ENCODE measurements around the gene KRT84. TPM values are rescaled to one million over a fixed set of nuclear protein-coding genes. Genes with fewer than 3 reads are reported as not detected.

KRT84 gene
- total and polyA plus RNA-seq, 5 donors from 2014 or later: not detected

GRCh38 chr12:52379536-52379935 lies 5.9 kb downstream of the KRT84 start:
- Mint-ChIP-seq H3K4me3 (no peak overlapping the region), H3K27me3 (peaks cover 9% of the 10 kb centered on the region), H3K27ac (no peak overlapping the region), H3K36me3 (no peaks in the 10 kb centered on the region), H3K9me3 (no peaks in the 10 kb centered on the region), H3K4me1 (peaks cover 0 to 8% (median 5%) of the 10 kb centered on the region in 4 donors)
- Histone ChIP-seq H3K27ac (ENCODE audit: insufficient read depth, low read length, poor library complexity, severe bottlenecking) (no peak overlapping the region), H3K4me1 (ENCODE audit: control insufficient read depth, insufficient read depth, low read length, poor library complexity, severe bottlenecking) (no peaks in the 10 kb centered on the region), H3K36me3 (ENCODE audit: control insufficient read depth, insufficient read depth, low read length) (no peaks in the 10 kb centered on the region), H3K9me3 (ENCODE audit: control insufficient read depth in 2 of 2, low read length in 2 of 2) (no peaks in the 10 kb centered on the region), H3K27me3 (ENCODE audit: control insufficient read depth, insufficient read depth, low read length) (no peaks in the 10 kb centered on the region), H3K4me3 (ENCODE audit: low read depth, low read length) (no peak overlapping the region)
- ATAC-seq (ENCODE audit: low read depth in 2 of 2): no peak
- no peak for DNase-seq

GRCh38 chr12:52378091-52378490 lies 7.4 kb downstream of the KRT84 start:
- Histone ChIP-seq H3K4me1 (ENCODE audit: control insufficient read depth, insufficient read depth, low read length, poor library complexity, severe bottlenecking) (no peaks in the 10 kb centered on the region), H3K27ac (ENCODE audit: insufficient read depth, low read length, poor library complexity, severe bottlenecking) (no peak overlapping the region), H3K4me3 (ENCODE audit: low read depth, low read length) (no peak overlapping the region), H3K27me3 (ENCODE audit: control insufficient read depth, insufficient read depth, low read length) (no peaks in the 10 kb centered on the region), H3K36me3 (ENCODE audit: control insufficient read depth, insufficient read depth, low read length) (no peaks in the 10 kb centered on the region), H3K9me3 (ENCODE audit: control insufficient read depth in 2 of 2, low read length in 2 of 2) (peaks cover 0 to 7% of the 10 kb centered on the region in 2 experiments)
- H3K27ac Mint-ChIP-seq: no peak overlapping the region
- H3K27me3 Mint-ChIP-seq: peaks cover 9% of the 10 kb centered on the region
- H3K9me3 Mint-ChIP-seq: peaks cover 0 to 1% (median 0%) of the 10 kb centered on the region in 7 donors
- H3K4me3 Mint-ChIP-seq: no peak overlapping the region
- H3K4me1 Mint-ChIP-seq: peaks cover 0 to 5% (median 5%) of the 10 kb centered on the region in 4 donors
- ATAC-seq (ENCODE audit: low read depth in 2 of 2) (no peak), DNase-seq (no peak)
- no peaks in the 10 kb centered on the region for H3K36me3 Mint-ChIP-seq

- H3K36me3 ChIP-seq (ENCODE audit: control insufficient read depth, insufficient read depth, low read length): no peaks in the 10 kb centered on the region
- no peak overlapping the region for H3K27ac ChIP-seq (ENCODE audit: insufficient read depth, low read length, poor library complexity, severe bottlenecking)
- no peaks in the 10 kb centered on the region for H3K4me1 ChIP-seq (ENCODE audit: control insufficient read depth, insufficient read depth, low read length, poor library complexity, severe bottlenecking)
- H3K27me3 ChIP-seq (ENCODE audit: control insufficient read depth, insufficient read depth, low read length): no peaks in the 10 kb centered on the region
- ATAC-seq (ENCODE audit: low read depth in 2 of 2) (no peak), DNase-seq (no peak)
- H3K4me3 ChIP-seq (ENCODE audit: low read depth, low read length): no peak overlapping the region
- H3K4me3 Mint-ChIP-seq: no peak overlapping the region
- H3K9me3 Mint-ChIP-seq: peaks cover 0 to 1% (median 0%) of the 10 kb centered on the region in 7 donors
- peaks cover 9% of the 10 kb centered on the region for H3K27me3 Mint-ChIP-seq
- H3K9me3 ChIP-seq (ENCODE audit: control insufficient read depth in 2 of 2, low read length in 2 of 2): peaks cover 0 to 7% of the 10 kb centered on the region in 2 experiments
- H3K36me3 Mint-ChIP-seq: no peaks in the 10 kb centered on the region
- no peaks in the 10 kb centered on the region for H3K4me1 Mint-ChIP-seq
- H3K27ac Mint-ChIP-seq: no peak overlapping the region
These were observed 8.2 kb downstream of the KRT84 start for GRCh38 chr12:52377266-52377665.

- H3K27ac Mint-ChIP-seq: no peak overlapping the region
- H3K4me3 Mint-ChIP-seq: no peak overlapping the region
These were observed 13.0 kb downstream of the KRT84 start for GRCh38 chr12:52372216-52373154.

GRCh38 chr12:52371716-52372115 lies 13.7 kb downstream of the KRT84 start:
- ATAC-seq (ENCODE audit: low read depth in 2 of 2): no peak
- Histone ChIP-seq H3K27ac (ENCODE audit: insufficient read depth, low read length, poor library complexity, severe bottlenecking) (no peak overlapping the region), H3K4me3 (ENCODE audit: low read depth, low read length) (no peak overlapping the region), H3K36me3 (ENCODE audit: control insufficient read depth, insufficient read depth, low read length) (no peaks in the 10 kb centered on the region), H3K4me1 (ENCODE audit: control insufficient read depth, insufficient read depth, low read length, poor library complexity, severe bottlenecking) (no peaks in the 10 kb centered on the region), H3K27me3 (ENCODE audit: control insufficient read depth, insufficient read depth, low read length) (no peaks in the 10 kb centered on the region), H3K9me3 (ENCODE audit: control insufficient read depth in 2 of 2, low read length in 2 of 2) (peaks cover 0 to 7% of the 10 kb centered on the region in 2 experiments)
- Mint-ChIP-seq H3K9me3 (peaks cover 0 to 2% (median 0%) of the 10 kb centered on the region in 7 donors), H3K4me3 (no peak overlapping the region), H3K36me3 (no peaks in the 10 kb centered on the region), H3K27me3 (peaks cover 19% of the 10 kb centered on the region), H3K27ac (peak overlapping the region in 1 of 3 donors; percentile 60), H3K4me1 (no peaks in the 10 kb centered on the region)
- DNase-seq: no peak

More at GRCh38 chr12:52372216-52373154, 13.0 kb downstream of the KRT84 start:
- no peak overlapping the region for H3K4me3 ChIP-seq (ENCODE audit: low read depth, low read length)
- DNase-seq: peak in 2 of 3 donors; percentile 13 to 51
- H3K36me3 ChIP-seq (ENCODE audit: control insufficient read depth, insufficient read depth, low read length): no peaks in the 10 kb centered on the region
- ATAC-seq (ENCODE audit: low read depth in 2 of 2): no peak
- no peak overlapping the region for H3K27ac ChIP-seq (ENCODE audit: insufficient read depth, low read length, poor library complexity, severe bottlenecking)
- Mint-ChIP-seq H3K4me1 (no peaks in the 10 kb centered on the region), H3K27me3 (peaks cover 17% of the 10 kb centered on the region), H3K9me3 (peaks cover 0 to 2% (median 0%) of the 10 kb centered on the region in 7 donors), H3K36me3 (no peaks in the 10 kb centered on the region)
- H3K27me3 ChIP-seq (ENCODE audit: control insufficient read depth, insufficient read depth, low read length): no peaks in the 10 kb centered on the region
- H3K4me1 ChIP-seq (ENCODE audit: control insufficient read depth, insufficient read depth, low read length, poor library complexity, severe bottlenecking): no peaks in the 10 kb centered on the region
- peaks cover 0 to 7% of the 10 kb centered on the region in 2 experiments for H3K9me3 ChIP-seq (ENCODE audit: control insufficient read depth in 2 of 2, low read length in 2 of 2)

- no peak overlapping the region for H3K4me3 ChIP-seq (ENCODE audit: low read depth, low read length)
- peaks cover 0 to 7% of the 10 kb centered on the region in 2 experiments for H3K9me3 ChIP-seq (ENCODE audit: control insufficient read depth in 2 of 2, low read length in 2 of 2)
- peaks cover 0 to 2% (median 0%) of the 10 kb centered on the region in 7 donors for H3K9me3 Mint-ChIP-seq
- no peaks in the 10 kb centered on the region for H3K4me1 Mint-ChIP-seq
- H3K27ac Mint-ChIP-seq: peak overlapping the region in 1 of 3 donors; percentile 68
- no peak overlapping the region for H3K27ac ChIP-seq (ENCODE audit: insufficient read depth, low read length, poor library complexity, severe bottlenecking)
- DNase-seq: no peak
- H3K27me3 Mint-ChIP-seq: peaks cover 14% of the 10 kb centered on the region
- no peak overlapping the region for H3K4me3 Mint-ChIP-seq
- H3K4me1 ChIP-seq (ENCODE audit: control insufficient read depth, insufficient read depth, low read length, poor library complexity, severe bottlenecking): no peaks in the 10 kb centered on the region
- H3K27me3 ChIP-seq (ENCODE audit: control insufficient read depth, insufficient read depth, low read length): no peaks in the 10 kb centered on the region
- no peaks in the 10 kb centered on the region for H3K36me3 ChIP-seq (ENCODE audit: control insufficient read depth, insufficient read depth, low read length)
- H3K36me3 Mint-ChIP-seq: no peaks in the 10 kb centered on the region
- no peak for ATAC-seq (ENCODE audit: low read depth in 2 of 2)
These were observed 14.4 kb downstream of the KRT84 start for GRCh38 chr12:52370926-52371608.

GRCh38 chr12:52369809-52370208 lies 15.6 kb downstream of the KRT84 start:
- Histone ChIP-seq H3K27ac (ENCODE audit: insufficient read depth, low read length, poor library complexity, severe bottlenecking) (no peak overlapping the region), H3K36me3 (ENCODE audit: control insufficient read depth, insufficient read depth, low read length) (no peaks in the 10 kb centered on the region), H3K4me1 (ENCODE audit: control insufficient read depth, insufficient read depth, low read length, poor library complexity, severe bottlenecking) (no peaks in the 10 kb centered on the region), H3K9me3 (ENCODE audit: control insufficient read depth in 2 of 2, low read length in 2 of 2) (peaks cover 0 to 7% of the 10 kb centered on the region in 2 experiments), H3K4me3 (ENCODE audit: low read depth, low read length) (no peak overlapping the region), H3K27me3 (ENCODE audit: control insufficient read depth, insufficient read depth, low read length) (no peaks in the 10 kb centered on the region)
- H3K27ac Mint-ChIP-seq: no peak overlapping the region
- H3K36me3 Mint-ChIP-seq: no peaks in the 10 kb centered on the region
- no peaks in the 10 kb centered on the region for H3K4me1 Mint-ChIP-seq
- peaks cover 0 to 2% (median 0%) of the 10 kb centered on the region in 7 donors for H3K9me3 Mint-ChIP-seq
- no peak overlapping the region for H3K4me3 Mint-ChIP-seq
- DNase-seq (no peak), ATAC-seq (ENCODE audit: low read depth in 2 of 2) (no peak)
- peaks cover 14% of the 10 kb centered on the region for H3K27me3 Mint-ChIP-seq
